SH-SY5Y (cell line): Measurements from ENCODE around the gene TRA2B.

Source experiments
- GATA2 ChIP-seq: IDR thresholded peaks from 2 replicates; pipeline ENCODE4 v1.6.1; 2011; ENCODE audit warnings: mild to moderate bottlenecking, low read depth, low read length
- GATA3 ChIP-seq: IDR thresholded peaks from 2 replicates; pipeline ENCODE4 v1.6.1; 2011; ENCODE audit warnings: low read depth, mild to moderate bottlenecking, low read length, moderate library complexity

- TF ChIP-seq GATA2: no peak
- TF ChIP-seq GATA3: no peak
Measured at GRCh38 chr3:185866555-185866954, 71.3 kb downstream of the TRA2B start.
